Measurements from ENCODE around the gene GIMD1.

GIMD1 gene

GRCh38 chr4:106366026-106366425 is 2.6 kb downstream of the GIMD1 start:
- no peaks in the 10 kb centered on the region for H3K4me1 Mint-ChIP-seq (ENCODE audit: low read depth)
- no peaks in the 10 kb centered on the region for H3K36me3 Mint-ChIP-seq
- no peak overlapping the region for H3K4me3 Mint-ChIP-seq
- no peak overlapping the region for H3K27ac Mint-ChIP-seq
- no peaks in the 10 kb centered on the region for H3K9me3 Mint-ChIP-seq (ENCODE audit: low read depth)
- H3K27me3 Mint-ChIP-seq: peaks cover 14% of the 10 kb centered on the region

GRCh38 chr4:106365613-106366012 is 3.0 kb downstream of the GIMD1 start:
- H3K27me3 Mint-ChIP-seq: peaks cover 14% of the 10 kb centered on the region

DNA sequence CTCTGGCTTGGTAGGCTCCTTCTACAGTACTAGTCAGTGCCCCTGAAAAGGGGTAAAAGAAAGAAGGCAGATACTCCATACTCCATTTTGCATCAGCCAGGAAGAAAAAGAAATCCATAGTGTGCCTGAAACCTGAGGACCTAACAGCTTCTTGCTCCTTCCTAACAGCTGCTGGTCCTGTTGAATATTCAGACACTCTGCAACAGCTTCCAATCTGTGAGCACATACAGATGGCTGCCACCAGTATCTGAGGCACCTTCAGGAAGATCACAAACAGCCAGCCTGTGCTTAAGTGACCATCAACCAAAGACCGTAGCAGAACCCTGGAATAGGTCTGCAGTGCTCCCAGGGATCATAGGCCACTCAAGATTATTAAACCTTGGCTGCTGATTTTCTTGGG is 4.3 kb downstream of the GIMD1 start:
- no peaks in the 10 kb centered on the region for H3K9me3 Mint-ChIP-seq (ENCODE audit: low read depth)
- no peak overlapping the region for H3K4me3 Mint-ChIP-seq
- no peaks in the 10 kb centered on the region for H3K36me3 Mint-ChIP-seq
- H3K27ac Mint-ChIP-seq: no peak overlapping the region
- H3K27me3 Mint-ChIP-seq: peaks cover 8% of the 10 kb centered on the region
- no peaks in the 10 kb centered on the region for H3K4me1 Mint-ChIP-seq (ENCODE audit: low read depth)

More at GRCh38 chr4:106365613-106366012, 3.0 kb downstream of the GIMD1 start:
- Mint-ChIP-seq H3K4me3 (no peak overlapping the region), H3K4me1 (ENCODE audit: low read depth) (no peaks in the 10 kb centered on the region), H3K36me3 (no peaks in the 10 kb centered on the region), H3K9me3 (ENCODE audit: low read depth) (no peaks in the 10 kb centered on the region), H3K27ac (no peak overlapping the region)

DNA sequence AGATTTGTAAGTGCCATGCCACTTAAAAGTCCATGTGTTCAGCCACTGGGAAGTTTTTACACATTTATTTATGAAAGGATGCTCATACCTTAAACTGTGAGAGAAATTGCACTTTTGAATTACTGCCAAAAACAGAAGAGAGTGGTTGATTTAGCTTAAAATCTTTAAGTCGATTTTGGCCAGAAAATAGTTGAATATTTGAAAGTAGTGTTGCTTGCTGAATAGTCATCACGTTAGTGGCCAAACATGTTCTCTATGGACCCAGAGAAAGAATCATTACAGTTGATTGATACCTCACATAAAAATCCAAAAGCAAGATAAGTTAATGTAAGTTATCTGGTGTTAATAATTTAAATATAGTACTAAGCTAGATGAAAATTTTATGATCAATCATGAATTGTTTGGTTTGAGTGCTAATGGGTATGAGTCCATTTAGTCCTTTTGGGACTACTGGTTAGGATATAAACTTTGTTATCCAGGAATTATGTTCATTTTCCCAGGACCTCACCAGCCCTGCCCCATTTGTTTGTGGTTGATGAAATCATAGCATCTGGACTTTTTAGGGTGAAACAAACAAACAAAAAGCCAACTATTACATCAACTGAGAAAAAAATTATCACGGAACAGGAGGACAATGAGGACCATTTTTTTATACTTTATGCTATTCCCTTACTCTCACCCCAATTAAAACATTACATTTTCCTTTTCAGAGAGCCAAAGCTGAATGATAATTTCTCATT is 6.3 kb downstream of the GIMD1 start:
- Mint-ChIP-seq H3K27me3 (no peaks in the 10 kb centered on the region), H3K4me1 (ENCODE audit: low read depth) (no peaks in the 10 kb centered on the region), H3K4me3 (no peak overlapping the region), H3K9me3 (ENCODE audit: low read depth) (no peaks in the 10 kb centered on the region), H3K27ac (no peak overlapping the region), H3K36me3 (no peaks in the 10 kb centered on the region)

- Mint-ChIP-seq H3K9me3 (ENCODE audit: low read depth) (no peaks in the 10 kb centered on the region), H3K36me3 (no peaks in the 10 kb centered on the region), H3K4me1 (ENCODE audit: low read depth) (no peaks in the 10 kb centered on the region), H3K27me3 (no peaks in the 10 kb centered on the region), H3K27ac (no peak overlapping the region), H3K4me3 (no peak overlapping the region)
These were observed 9.7 kb downstream of the GIMD1 start for GRCh38 chr4:106358899-106359298.

DNA sequence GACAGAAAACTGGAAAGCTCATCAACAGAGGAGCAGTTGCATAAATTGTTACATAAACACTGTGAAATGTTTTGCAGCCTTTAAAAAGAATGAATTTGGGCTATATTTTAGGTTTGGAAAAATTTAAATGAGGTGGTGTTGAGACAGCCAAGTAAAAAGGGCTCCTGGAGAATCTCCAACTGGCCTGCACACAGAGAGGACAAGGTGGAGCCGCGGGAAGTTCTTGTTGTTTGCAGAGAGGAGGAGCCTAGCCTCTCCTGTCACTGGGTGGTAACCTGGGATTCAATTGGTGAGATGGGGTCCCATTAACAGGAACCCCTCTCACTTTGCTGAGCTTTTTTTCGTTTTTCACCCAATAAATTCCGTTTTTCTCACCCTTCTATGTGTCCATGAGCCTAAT is 13.4 kb downstream of the GIMD1 start:
- no peak overlapping the region for H3K4me3 Mint-ChIP-seq
- no peaks in the 10 kb centered on the region for H3K4me1 Mint-ChIP-seq (ENCODE audit: low read depth)
- H3K36me3 Mint-ChIP-seq: peaks cover 7% of the 10 kb centered on the region
- H3K27ac Mint-ChIP-seq: no peak overlapping the region
- H3K9me3 Mint-ChIP-seq (ENCODE audit: low read depth): no peaks in the 10 kb centered on the region
- no peaks in the 10 kb centered on the region for H3K27me3 Mint-ChIP-seq

DNA sequence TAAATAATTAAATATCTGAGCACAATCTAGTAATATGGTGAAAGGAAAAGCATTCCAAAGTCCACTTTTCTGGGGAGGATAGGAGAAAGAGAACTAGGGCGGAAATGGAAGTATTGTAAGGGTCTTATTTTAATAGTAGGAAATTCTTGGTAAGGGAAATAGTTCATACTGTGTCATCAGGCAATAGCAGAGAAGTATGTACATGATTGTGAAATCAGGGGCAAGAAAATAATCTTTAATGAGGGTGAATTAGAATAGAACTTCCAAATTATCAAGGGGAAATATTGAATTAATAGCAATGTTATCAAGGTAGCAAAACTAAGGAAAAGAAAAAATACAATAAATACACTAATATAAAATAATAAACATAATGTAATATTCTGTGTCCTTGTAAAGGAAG is 14.8 kb downstream of the GIMD1 start:
- Mint-ChIP-seq H3K4me3 (no peak overlapping the region), H3K27me3 (no peaks in the 10 kb centered on the region), H3K27ac (no peak overlapping the region), H3K36me3 (peaks cover 9% of the 10 kb centered on the region), H3K9me3 (ENCODE audit: low read depth) (no peaks in the 10 kb centered on the region), H3K4me1 (ENCODE audit: low read depth) (no peaks in the 10 kb centered on the region)

DNA sequence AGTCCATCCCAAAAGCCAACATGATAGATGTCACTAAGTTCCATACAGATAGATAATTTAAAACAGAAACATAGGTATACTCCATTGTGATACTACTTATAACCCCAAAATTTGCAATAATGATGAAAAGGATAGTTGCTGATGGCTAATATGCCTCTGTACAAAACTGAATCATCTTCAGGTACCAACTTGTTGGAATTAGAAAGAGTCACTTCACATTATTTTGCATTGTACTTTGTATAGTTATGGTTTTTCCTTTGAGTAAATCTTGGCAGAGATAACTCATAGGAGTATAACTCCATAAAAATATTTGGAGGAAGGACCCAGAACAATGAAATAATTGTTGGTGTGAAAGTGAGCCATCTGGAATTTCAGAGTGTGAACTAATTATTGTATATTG is 17.6 kb downstream of the GIMD1 start:
- H3K27ac Mint-ChIP-seq: no peak overlapping the region
- no peak overlapping the region for H3K4me3 Mint-ChIP-seq
- H3K36me3 Mint-ChIP-seq: peaks cover 12% of the 10 kb centered on the region
- no peaks in the 10 kb centered on the region for H3K4me1 Mint-ChIP-seq (ENCODE audit: low read depth)
- H3K27me3 Mint-ChIP-seq: no peaks in the 10 kb centered on the region
- no peaks in the 10 kb centered on the region for H3K9me3 Mint-ChIP-seq (ENCODE audit: low read depth)

DNA sequence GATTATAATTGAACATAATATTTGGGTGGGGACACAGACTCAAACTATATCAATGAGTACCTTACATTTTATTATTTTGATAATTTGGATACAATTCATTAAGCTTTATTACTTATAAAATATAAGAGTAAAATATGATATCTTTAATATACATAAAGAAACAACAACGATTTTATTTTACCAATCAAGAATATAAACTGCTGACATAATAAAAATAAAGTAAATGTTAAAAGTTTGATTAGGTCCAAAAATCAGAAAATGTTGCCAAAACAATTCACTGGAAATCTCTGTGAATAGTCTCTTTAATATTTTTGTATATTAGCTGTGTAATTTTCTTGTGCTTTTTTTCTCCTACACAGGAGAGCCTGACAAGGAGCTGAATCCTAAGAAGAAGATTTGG is 21.4 kb downstream of the GIMD1 start:
- H3K36me3 Mint-ChIP-seq: peaks cover 16% of the 10 kb centered on the region

DNA sequence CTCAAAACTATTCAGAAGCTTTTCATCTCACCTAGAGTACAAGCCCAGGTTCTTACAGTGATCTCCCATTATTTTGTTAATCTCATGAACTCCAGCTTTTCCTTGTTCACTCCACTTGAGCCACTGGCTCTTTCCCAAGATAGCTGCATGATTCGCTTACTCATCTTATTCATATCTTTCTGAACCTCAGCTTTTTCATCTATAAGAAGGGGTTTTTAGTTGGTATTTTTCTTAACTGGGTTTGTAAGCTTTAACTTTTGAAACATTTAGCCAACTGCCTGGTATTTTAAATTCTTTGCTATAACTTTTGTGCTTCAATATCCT is 24.0 kb downstream of the GIMD1 start:
- Mint-ChIP-seq H3K9me3 (ENCODE audit: low read depth) (peaks cover 9% of the 10 kb centered on the region), H3K36me3 (peaks cover 24% of the 10 kb centered on the region), H3K4me1 (ENCODE audit: low read depth) (peaks cover 46% of the 10 kb centered on the region), H3K27me3 (no peaks in the 10 kb centered on the region), H3K4me3 (no peak overlapping the region), H3K27ac (no peak overlapping the region)

More for the DNA sequence above, 21.4 kb downstream of the GIMD1 start:
- H3K4me1 Mint-ChIP-seq (ENCODE audit: low read depth): peaks cover 22% of the 10 kb centered on the region
- H3K4me3 Mint-ChIP-seq: no peak overlapping the region
- no peaks in the 10 kb centered on the region for H3K27me3 Mint-ChIP-seq
- H3K9me3 Mint-ChIP-seq (ENCODE audit: low read depth): no peaks in the 10 kb centered on the region
- no peak overlapping the region for H3K27ac Mint-ChIP-seq

- Mint-ChIP-seq H3K4me1 (ENCODE audit: low read depth) (peaks cover 51% of the 10 kb centered on the region), H3K27ac (no peak overlapping the region), H3K27me3 (no peaks in the 10 kb centered on the region), H3K4me3 (no peak overlapping the region), H3K9me3 (ENCODE audit: low read depth) (peaks cover 9% of the 10 kb centered on the region), H3K36me3 (peaks cover 26% of the 10 kb centered on the region)
These were observed 24.5 kb downstream of the GIMD1 start for GRCh38 chr4:106343865-106344646.

DNA sequence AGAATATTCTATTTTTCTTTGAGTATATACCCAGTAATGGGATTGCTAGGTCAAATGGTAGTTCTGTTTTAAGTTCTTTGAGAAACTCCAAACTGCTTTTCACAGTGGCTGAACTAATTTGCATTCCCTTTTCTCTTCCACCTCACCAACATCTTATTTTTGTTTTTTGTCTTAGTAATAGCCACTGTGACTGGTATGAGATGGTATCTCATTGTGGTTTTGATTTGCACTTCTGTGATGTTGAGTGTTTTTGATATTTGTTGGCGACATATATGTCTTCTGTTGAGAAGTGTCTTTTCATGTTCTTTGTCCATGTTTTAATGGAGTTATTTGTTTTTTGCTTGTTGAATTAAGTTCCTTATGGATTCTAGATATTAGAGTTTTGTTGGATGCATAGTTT is 27.8 kb downstream of the GIMD1 start:
- Mint-ChIP-seq H3K9me3 (ENCODE audit: low read depth) (peaks cover 29% of the 10 kb centered on the region), H3K4me1 (ENCODE audit: low read depth) (peaks cover 54% of the 10 kb centered on the region), H3K27ac (peak overlapping the region; percentile 7), H3K27me3 (no peaks in the 10 kb centered on the region), H3K4me3 (peak overlapping the region; percentile 28), H3K36me3 (peaks cover 45% of the 10 kb centered on the region)

DNA sequence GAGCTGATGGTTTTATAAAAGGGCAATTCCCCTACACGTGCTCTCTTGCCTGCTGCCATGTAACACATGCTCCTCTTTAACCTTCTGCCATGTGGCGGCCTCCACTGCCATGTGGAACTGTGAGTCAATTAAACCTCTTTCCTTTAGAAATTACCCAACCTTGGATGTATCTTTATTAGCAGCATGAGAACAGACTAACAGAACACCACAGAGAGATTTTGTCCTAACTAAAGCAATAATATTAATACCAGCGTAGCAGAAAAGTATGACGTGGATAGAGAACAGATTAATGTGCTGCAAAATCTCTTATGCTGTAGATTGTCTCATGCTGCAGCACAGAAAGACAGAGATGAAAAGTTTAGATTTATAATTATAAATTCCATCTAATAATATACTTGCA is 29.1 kb downstream of the GIMD1 start:
- Mint-ChIP-seq H3K27me3 (no peaks in the 10 kb centered on the region), H3K27ac (no peak overlapping the region), H3K9me3 (ENCODE audit: low read depth) (peaks cover 29% of the 10 kb centered on the region), H3K4me3 (no peak overlapping the region), H3K4me1 (ENCODE audit: low read depth) (peaks cover 52% of the 10 kb centered on the region), H3K36me3 (peaks cover 50% of the 10 kb centered on the region)

DNA sequence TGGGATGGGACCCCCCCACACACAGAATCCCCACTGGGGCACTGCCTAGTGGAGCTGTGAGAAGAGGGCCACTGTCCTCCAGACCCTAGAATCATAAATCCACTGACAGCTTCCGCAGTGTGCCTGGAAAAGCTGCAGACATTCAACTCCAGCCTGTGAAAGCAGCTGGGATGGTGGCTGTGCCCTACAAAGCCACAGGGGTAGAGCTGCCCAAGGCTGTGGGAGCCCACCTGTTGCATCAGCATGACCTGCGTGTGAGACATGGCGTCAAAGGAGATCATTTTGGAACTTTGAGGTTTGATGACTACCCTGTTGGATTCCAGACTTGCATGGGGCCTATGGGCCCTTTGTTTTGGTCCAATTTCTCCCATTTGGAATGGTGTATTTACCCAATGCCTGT is 29.9 kb downstream of the GIMD1 start:
- Mint-ChIP-seq H3K36me3 (peaks cover 53% of the 10 kb centered on the region), H3K27me3 (no peaks in the 10 kb centered on the region), H3K4me1 (ENCODE audit: low read depth) (peaks cover 45% of the 10 kb centered on the region), H3K9me3 (ENCODE audit: low read depth) (peaks cover 29% of the 10 kb centered on the region), H3K27ac (no peak overlapping the region), H3K4me3 (no peak overlapping the region)

GRCh38 chr4:106337916-106338315 is 30.7 kb downstream of the GIMD1 start:
- no peaks in the 10 kb centered on the region for H3K27me3 Mint-ChIP-seq
- peaks cover 29% of the 10 kb centered on the region for H3K9me3 Mint-ChIP-seq (ENCODE audit: low read depth)
- H3K4me3 Mint-ChIP-seq: no peak overlapping the region
- H3K27ac Mint-ChIP-seq: no peak overlapping the region
- peaks cover 50% of the 10 kb centered on the region for H3K36me3 Mint-ChIP-seq
- H3K4me1 Mint-ChIP-seq (ENCODE audit: low read depth): peaks cover 39% of the 10 kb centered on the region

GRCh38 chr4:106336618-106337017 is 32.0 kb downstream of the GIMD1 start:
- Mint-ChIP-seq H3K4me1 (ENCODE audit: low read depth) (peaks cover 26% of the 10 kb centered on the region), H3K4me3 (no peak overlapping the region), H3K27me3 (no peaks in the 10 kb centered on the region), H3K27ac (no peak overlapping the region), H3K9me3 (ENCODE audit: low read depth) (peaks cover 29% of the 10 kb centered on the region), H3K36me3 (peaks cover 51% of the 10 kb centered on the region)

Data from activated naive CD8-positive, alpha-beta T cell (primary cell).